Measurements from ENCODE around the gene PLEKHG5. TPM values are rescaled to one million over a fixed set of nuclear protein-coding genes. Genes with fewer than 3 reads are reported as not detected.

PLEKHG5 gene
- total RNA-seq, 2 donors from 2014 or later = 11.6 to 21.4 TPM

- WGBS = 92% methylated on average over 12 of the region's 12 CpGs
Measured at GRCh38 chr1:6467224-6467623, 24.2 kb downstream of the PLEKHG5 start.

GRCh38 chr1:6466751-6467150 lies 24.7 kb downstream of the PLEKHG5 start:
- Histone ChIP-seq H3K27me3 (replicated peaks; ENCODE audit: insufficient read depth) (no peaks in the 10 kb centered on the region), H3K4me1 (replicated peaks) (no peaks in the 10 kb centered on the region), H3K9me3 (no peaks in the 10 kb centered on the region), H3K27ac (no peak overlapping the region), H3K36me3 (no peaks in the 10 kb centered on the region), H3K4me3 (no peak overlapping the region)
- TF ChIP-seq, protein P1, sequence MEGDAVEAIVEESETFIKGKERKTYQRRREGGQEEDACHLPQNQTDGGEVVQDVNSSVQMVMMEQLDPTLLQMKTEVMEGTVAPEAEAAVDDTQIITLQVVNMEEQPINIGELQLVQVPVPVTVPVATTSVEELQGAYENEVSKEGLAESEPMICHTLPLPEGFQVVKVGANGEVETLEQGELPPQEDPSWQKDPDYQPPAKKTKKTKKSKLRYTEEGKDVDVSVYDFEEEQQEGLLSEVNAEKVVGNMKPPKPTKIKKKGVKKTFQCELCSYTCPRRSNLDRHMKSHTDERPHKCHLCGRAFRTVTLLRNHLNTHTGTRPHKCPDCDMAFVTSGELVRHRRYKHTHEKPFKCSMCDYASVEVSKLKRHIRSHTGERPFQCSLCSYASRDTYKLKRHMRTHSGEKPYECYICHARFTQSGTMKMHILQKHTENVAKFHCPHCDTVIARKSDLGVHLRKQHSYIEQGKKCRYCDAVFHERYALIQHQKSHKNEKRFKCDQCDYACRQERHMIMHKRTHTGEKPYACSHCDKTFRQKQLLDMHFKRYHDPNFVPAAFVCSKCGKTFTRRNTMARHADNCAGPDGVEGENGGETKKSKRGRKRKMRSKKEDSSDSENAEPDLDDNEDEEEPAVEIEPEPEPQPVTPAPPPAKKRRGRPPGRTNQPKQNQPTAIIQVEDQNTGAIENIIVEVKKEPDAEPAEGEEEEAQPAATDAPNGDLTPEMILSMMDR (IDR thresholded peaks at IDR 0.05) = no peak
- no peak for TF ChIP-seq POLR2A (IDR thresholded peaks at IDR 0.05)
- TF ChIP-seq POLR2AphosphoS5 (IDR thresholded peaks at IDR 0.05) = no peak
- intact Hi-C loops (cut with DNase I) = no loop called here
- 95% methylated on average over 5 of the region's 5 CpGs for WGBS
- no peak for DNase-seq (ENCODE audit: low spot score)

More at GRCh38 chr1:6467224-6467623, 24.2 kb downstream of the PLEKHG5 start:
- Histone ChIP-seq H3K9me3 (no peaks in the 10 kb centered on the region), H3K4me1 (replicated peaks) (no peaks in the 10 kb centered on the region), H3K27me3 (replicated peaks; ENCODE audit: insufficient read depth) (no peaks in the 10 kb centered on the region), H3K36me3 (no peaks in the 10 kb centered on the region), H3K27ac (no peak overlapping the region), H3K4me3 (no peak overlapping the region)
- intact Hi-C loops (cut with DNase I) = no loop called here
- DNase-seq (ENCODE audit: low spot score) = no peak
- TF ChIP-seq, protein P1 (IDR thresholded peaks at IDR 0.05) = no peak
- TF ChIP-seq POLR2AphosphoS5 (IDR thresholded peaks at IDR 0.05) (no peak), POLR2A (IDR thresholded peaks at IDR 0.05) (no peak)

DNA sequence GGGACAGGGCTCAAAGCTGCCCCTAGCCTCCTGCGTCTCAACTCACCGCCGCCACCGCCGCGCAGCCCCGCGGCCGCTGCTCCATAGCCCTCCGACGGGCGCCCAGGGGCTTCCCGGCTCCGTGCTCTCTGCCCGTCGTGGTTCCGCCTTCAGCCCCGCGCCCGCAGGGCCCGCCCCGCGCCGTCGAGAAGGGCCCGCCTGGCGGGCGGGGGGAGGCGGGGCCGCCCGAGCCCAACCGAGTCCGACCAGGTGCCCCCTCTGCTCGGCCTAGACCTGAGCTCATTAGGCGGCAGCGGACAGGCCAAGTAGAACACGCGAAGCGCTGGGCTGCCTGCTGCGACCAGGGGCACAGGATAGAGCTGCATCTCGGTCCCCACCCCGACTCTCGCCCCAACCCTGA lies 25.4 kb downstream of the PLEKHG5 start, which contains the start of gene TNFRSF25:
Gene TNFRSF25, minus strand, starts transcription at position 151 of the 400 bp plus-strand sequence. Its CDS starts 66 bp downstream, at position 85.
- H3K4me3 ChIP-seq = no peak within 1 kb of the TSS
- WGBS = 69% methylated on average over 19 of the region's 43 CpGs
- no peaks in the 10 kb centered on the region for H3K4me1 ChIP-seq (replicated peaks)
- intact Hi-C loops (cut with DNase I) = no loop called here
- H3K27ac ChIP-seq = no peak within 1 kb of the TSS
- no peaks in the 10 kb centered on the region for H3K27me3 ChIP-seq (replicated peaks; ENCODE audit: insufficient read depth)
- no peak for TF ChIP-seq POLR2AphosphoS5 (IDR thresholded peaks at IDR 0.05)
- no peak for TF ChIP-seq POLR2A (IDR thresholded peaks at IDR 0.05)
- TF ChIP-seq, protein P1 (IDR thresholded peaks at IDR 0.05) = no peak
- H3K9me3 ChIP-seq = no peaks in the 10 kb centered on the region
- no peaks in the 10 kb centered on the region for H3K36me3 ChIP-seq
- no peak for DNase-seq (ENCODE audit: low spot score)

GRCh38 chr1:6465461-6466005 lies 25.9 kb downstream of the PLEKHG5 start:
- Histone ChIP-seq H3K27me3 (replicated peaks; ENCODE audit: insufficient read depth) (no peaks in the 10 kb centered on the region), H3K4me3 (no peak overlapping the region), H3K9me3 (no peaks in the 10 kb centered on the region), H3K36me3 (no peaks in the 10 kb centered on the region), H3K4me1 (replicated peaks) (no peaks in the 10 kb centered on the region), H3K27ac (no peak overlapping the region)
- TF ChIP-seq, protein P1 (IDR thresholded peaks at IDR 0.05) = no peak
- no peak for TF ChIP-seq POLR2AphosphoS5 (IDR thresholded peaks at IDR 0.05)
- WGBS = 81% methylated on average over 16 of the region's 21 CpGs
- intact Hi-C loops (cut with DNase I) = no loop called here
- DNase-seq (ENCODE audit: low spot score) = no peak

DNA sequence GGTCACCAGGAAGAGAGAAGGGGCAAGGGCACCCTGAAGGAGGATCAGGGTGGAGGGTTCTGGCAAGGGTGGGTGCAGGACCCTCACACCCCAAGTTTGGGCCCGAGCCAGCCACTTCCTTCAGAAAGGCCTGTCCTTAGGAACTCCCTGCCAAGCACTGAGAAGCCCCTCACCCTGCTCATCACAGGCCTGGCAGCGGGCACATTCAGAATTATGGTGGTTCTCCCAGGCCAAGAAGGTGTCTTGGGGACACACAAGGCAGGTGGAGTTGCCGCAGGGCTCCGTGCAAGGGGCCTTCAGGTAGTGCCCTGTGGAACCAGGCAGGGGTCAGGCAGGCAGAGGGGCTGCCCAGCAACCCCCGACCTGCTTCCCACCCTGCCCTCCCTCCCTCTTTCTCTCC lies 26.6 kb downstream of the PLEKHG5 start:
- intact Hi-C loops (cut with DNase I) = no loop called here
- Histone ChIP-seq H3K9me3 (no peaks in the 10 kb centered on the region), H3K27me3 (replicated peaks; ENCODE audit: insufficient read depth) (no peaks in the 10 kb centered on the region), H3K4me1 (replicated peaks) (no peaks in the 10 kb centered on the region), H3K27ac (no peak overlapping the region), H3K4me3 (no peak overlapping the region), H3K36me3 (no peaks in the 10 kb centered on the region)
- no peak for DNase-seq (ENCODE audit: low spot score)
- TF ChIP-seq, protein P1 (IDR thresholded peaks at IDR 0.05) = no peak
- TF ChIP-seq POLR2AphosphoS5 (IDR thresholded peaks at IDR 0.05) (no peak), POLR2A (IDR thresholded peaks at IDR 0.05) (no peak)
- WGBS = 94% methylated on average over 5 of the region's 5 CpGs

Measured in prostate gland (tissue), 2 donors.